SK-N-MC (cell line): ENCODE results near the gene HOXC6.

Experiments
- DNase-seq: peaks from one replicate; pipeline ENCODE4 v3.0.0-alpha.2; 2011; ENCODE audit warnings: low read depth, low spot score
- H3K27ac ChIP-seq: fragments of 200-600 bp; sonication (generic); 2 replicates; pipeline ENCODE4 v1.5.1; 2016; ENCODE audit warnings: mixed run types
- H3K36me3 ChIP-seq: fragments of 200-600 bp; sonication (generic); 2 replicates; pipeline ENCODE4 v1.6.1; 2017; ENCODE audit warnings: antibody characterized with exemption, low read length, mixed read lengths; ENCODE audit not compliant: insufficient read depth
- H3K4me3 ChIP-seq: fragments of 200-600 bp; sonication (generic); 2 replicates; pipeline ENCODE4 v1.5.1; 2016
- H3K9ac ChIP-seq: fragments of 200-600 bp; sonication (generic); 2 replicates; pipeline ENCODE4 v1.8.0; 2017; ENCODE audit warnings: mixed run types, mixed read lengths; ENCODE audit not compliant: insufficient read length
- H3K9me3 ChIP-seq: fragments of 200-600 bp; sonication (generic); 2 replicates; pipeline ENCODE4 v1.6.1; 2017; ENCODE audit warnings: low read depth, mild to moderate bottlenecking, antibody characterized with exemption, low read length, moderate library complexity, mixed read lengths
- EZH2 ChIP-seq: fragments of 200-600 bp; sonication (generic); IDR thresholded peaks from one replicate; pipeline ENCODE4 v1.6.1; 2017; ENCODE audit warnings: antibody characterized with exemption
- FOXP2 ChIP-seq: optimal IDR thresholded peaks from 2 replicates; pipeline ENCODE3; 2011; ENCODE audit warnings: mild to moderate bottlenecking, moderate library complexity; ENCODE audit not compliant: insufficient read depth; ENCODE audit errors: extremely low read length, control extremely low read depth
- POLR2AphosphoS5 ChIP-seq: IDR thresholded peaks from 2 replicates; pipeline ENCODE4 v1.6.1; 2012; ENCODE audit warnings: mild to moderate bottlenecking, low read depth, low read length, borderline replicate concordance

The HOXC6 gene

DNA sequence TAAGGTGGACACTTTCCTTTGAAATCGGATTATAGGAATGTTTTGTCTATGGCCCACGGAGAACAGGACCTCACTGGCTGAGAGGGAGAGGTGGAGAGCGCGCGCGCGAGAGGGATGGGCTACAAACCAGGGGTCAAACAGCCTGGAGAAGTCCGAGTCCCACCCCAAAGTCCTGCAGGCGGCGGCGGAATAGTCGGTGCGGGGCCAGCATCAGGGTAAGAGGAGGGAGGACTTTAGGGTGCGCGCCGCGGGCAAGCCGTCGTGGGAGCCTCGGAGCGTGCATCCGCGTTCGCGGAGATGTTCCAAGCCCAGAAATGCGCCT lies 22.7 kb upstream of the HOXC6 start:
- TF ChIP-seq POLR2AphosphoS5 (no peak), FOXP2 (no peak), EZH2 (no peak)
- H3K4me3 ChIP-seq: no peak overlapping the region
- H3K27ac ChIP-seq: no peak overlapping the region
- no peak overlapping the region for H3K9ac ChIP-seq
- DNase-seq: no peak
- no peaks in the 10 kb centered on the region for H3K36me3 ChIP-seq
- no peaks in the 10 kb centered on the region for H3K9me3 ChIP-seq

DNA sequence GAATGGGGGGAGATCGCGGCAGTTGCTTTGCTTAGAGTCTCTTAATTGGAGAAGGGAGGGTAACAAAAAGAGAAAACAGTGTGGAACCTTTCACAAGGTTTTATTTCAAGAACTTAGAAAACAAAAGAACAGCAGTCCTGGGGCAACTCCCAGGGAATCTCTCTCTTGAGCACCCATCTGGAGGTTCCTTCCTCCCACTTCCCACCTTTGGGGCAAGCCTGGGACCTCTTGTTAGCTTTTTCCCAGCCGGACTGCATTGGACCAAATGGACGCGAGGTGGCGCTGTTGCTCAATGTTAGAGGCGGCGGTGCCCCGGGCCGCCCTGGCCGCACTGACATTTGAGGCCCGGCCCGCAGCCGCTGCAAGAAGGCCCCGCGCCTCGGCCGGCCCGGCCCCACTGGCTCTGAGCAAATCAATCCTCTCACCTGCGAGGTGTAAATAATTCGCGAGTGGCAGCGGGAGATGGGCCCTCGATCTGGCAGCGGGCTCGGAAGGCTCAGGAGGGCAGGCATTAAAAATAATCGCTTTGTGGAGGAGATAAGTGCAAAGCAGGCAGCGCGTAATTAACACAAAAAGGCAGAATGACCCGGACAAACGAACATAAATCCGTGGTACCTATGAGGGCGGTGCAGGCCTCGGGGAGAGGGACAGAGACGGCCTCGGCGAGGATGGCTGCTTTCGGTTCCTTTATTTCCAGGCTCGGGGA lies 22.2 kb upstream of the HOXC6 start:
- Histone ChIP-seq H3K4me3 (no peak overlapping the region; the same call in 1 of the 2 replicates), H3K9ac (no peak overlapping the region), H3K36me3 (no peaks in the 10 kb centered on the region), H3K27ac (no peak overlapping the region), H3K9me3 (no peaks in the 10 kb centered on the region)
- TF ChIP-seq EZH2 (no peak), POLR2AphosphoS5 (no peak), FOXP2 (no peak)
- no peak for DNase-seq

DNA sequence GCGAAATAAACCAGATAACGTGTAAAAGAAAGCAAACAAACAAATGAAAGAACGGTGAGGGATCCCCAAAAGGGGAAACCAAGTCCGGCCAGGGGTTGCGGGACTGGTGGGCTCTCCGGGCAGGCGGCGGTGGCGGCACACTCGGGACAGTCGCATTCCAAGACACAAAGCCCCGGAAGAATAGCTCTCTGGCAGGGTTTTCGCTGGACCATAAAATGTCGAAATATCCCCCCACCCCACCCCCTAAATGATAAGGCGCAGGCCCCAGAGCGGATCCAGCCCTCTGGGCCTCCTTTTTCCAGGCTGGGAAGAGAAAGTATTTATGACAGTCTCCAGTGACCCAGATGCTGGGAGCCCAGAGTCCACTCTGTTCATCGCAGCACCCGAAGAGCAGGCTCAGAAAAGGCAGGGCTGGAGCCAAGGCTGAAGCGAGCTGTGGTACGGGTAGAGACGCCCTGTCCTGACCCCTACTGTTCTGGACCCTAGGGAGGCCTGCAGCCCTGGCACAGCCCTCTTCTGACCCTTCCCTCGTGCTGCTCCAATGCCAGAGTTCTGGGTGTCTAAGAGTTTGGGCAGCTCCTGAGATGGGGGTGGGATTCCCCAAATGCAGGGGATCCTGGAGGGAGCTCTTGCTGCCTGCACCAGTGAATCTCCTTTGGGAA lies 21.6 kb upstream of the HOXC6 start:
- Histone ChIP-seq H3K36me3 (no peaks in the 10 kb centered on the region), H3K9ac (no peak overlapping the region), H3K27ac (no peak overlapping the region), H3K9me3 (no peaks in the 10 kb centered on the region), H3K4me3 (no peak overlapping the region)
- no peak for DNase-seq
- TF ChIP-seq POLR2AphosphoS5 (no peak), FOXP2 (no peak), EZH2 (no peak)

DNA sequence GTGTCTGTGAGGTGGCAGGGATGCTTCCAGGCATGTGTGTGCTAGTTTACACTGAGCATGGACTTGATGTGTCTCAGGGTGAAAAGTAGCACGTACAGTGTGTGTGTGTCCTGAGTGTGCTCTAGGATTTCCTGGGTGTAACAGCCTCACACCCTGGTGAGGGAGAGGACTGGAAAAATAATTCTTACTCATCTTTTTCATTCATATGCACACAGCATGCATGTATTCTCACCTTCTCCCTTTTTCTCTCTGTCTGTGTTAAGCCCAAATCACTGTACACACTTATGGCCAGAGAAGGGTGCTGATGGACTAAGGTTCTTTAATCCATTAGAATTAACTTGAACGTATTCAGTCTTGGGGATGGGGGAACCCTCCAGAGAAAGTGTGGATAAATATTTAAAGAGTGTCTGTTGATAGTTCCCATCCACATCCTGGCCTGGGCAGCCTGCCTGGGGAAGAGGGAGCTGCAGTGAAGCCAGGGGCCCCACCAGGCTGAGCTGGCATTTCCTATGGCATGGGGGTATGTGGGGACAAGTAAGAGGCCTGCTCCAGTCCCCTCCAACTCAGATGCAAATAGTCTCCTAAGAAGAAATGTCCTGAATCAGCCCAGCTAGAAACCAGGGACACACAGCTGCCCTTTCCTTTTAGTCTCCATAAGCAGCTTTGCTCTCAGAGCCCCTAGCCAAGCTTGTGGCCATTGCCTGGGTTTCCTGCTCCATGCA lies 20.5 kb upstream of the HOXC6 start:
- Histone ChIP-seq H3K27ac (no peak overlapping the region), H3K9ac (no peak overlapping the region), H3K36me3 (no peaks in the 10 kb centered on the region), H3K4me3 (no peak overlapping the region), H3K9me3 (no peaks in the 10 kb centered on the region)
- no peak for TF ChIP-seq FOXP2
- no peak for TF ChIP-seq EZH2
- no peak for TF ChIP-seq POLR2AphosphoS5
- DNase-seq: no peak

DNA sequence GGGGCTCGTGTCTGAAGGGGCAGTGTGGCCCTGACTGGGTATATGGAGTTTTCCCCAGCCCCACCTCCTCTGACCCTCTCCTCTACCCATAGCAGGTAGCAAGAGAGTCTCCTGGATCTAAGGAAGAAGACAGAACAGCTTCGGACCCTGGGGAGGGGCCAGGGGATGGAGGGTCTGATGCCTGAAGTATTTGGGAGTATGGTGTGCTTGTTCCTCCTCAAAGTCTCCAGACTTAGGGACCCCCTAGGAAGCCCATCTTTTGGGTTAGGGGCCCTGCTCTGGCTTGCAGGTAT lies 20.0 kb upstream of the HOXC6 start:
- no peaks in the 10 kb centered on the region for H3K9me3 ChIP-seq
- no peak overlapping the region for H3K9ac ChIP-seq

DNA sequence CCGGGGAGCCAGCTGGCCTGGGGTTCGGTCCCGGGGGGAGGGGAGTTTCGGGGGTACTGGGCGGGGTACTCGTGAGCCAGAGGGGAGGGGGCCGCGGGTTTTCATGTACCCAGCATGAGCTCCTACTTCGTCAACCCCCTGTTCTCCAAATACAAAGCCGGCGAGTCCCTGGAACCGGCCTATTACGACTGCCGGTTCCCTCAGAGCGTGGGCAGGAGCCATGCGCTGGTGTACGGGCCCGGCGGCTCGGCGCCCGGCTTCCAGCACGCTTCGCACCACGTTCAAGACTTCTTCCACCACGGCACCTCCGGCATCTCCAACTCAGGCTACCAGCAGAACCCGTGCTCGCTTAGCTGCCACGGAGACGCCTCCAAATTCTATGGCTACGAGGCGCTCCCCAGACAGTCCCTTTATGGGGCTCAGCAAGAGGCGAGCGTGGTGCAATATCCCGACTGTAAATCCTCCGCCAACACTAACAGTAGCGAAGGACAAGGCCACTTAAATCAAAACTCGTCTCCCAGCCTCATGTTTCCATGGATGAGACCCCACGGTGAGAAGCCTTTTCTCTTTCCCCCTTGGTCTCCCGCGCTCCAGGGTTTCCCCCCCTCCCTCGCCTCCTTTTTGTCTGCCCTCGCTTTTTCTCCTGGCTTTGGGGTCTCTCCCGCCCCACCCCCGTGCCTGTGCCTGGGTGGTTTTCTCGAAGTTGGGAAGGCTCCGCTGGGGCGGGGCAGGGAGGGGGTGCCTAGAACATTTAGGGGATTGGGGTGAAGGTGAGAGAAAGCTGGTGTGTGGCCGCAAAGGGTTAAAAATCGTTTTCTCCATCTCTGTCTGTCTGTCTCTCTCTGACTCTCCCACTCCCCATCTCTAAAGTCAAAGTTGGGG lies 18.8 kb upstream of the HOXC6 start:
- H3K9me3 ChIP-seq: no peaks in the 10 kb centered on the region
- H3K4me3 ChIP-seq: peak overlapping the region; percentile 88
- DNase-seq: no peak
- no peak for TF ChIP-seq POLR2AphosphoS5
- TF ChIP-seq EZH2: no peak
- TF ChIP-seq FOXP2: no peak
- no peaks in the 10 kb centered on the region for H3K36me3 ChIP-seq
- no peak overlapping the region; the same call in 1 of the 2 replicates for H3K27ac ChIP-seq
- H3K9ac ChIP-seq: peak overlapping the region; percentile 82

More for the DNA sequence above, 20.0 kb upstream of the HOXC6 start:
- TF ChIP-seq FOXP2 (no peak), EZH2 (no peak), POLR2AphosphoS5 (no peak)
- no peak for DNase-seq
- H3K4me3 ChIP-seq: no peak overlapping the region; the same call in 1 of the 2 replicates
- H3K36me3 ChIP-seq: no peaks in the 10 kb centered on the region
- H3K27ac ChIP-seq: no peak overlapping the region

DNA sequence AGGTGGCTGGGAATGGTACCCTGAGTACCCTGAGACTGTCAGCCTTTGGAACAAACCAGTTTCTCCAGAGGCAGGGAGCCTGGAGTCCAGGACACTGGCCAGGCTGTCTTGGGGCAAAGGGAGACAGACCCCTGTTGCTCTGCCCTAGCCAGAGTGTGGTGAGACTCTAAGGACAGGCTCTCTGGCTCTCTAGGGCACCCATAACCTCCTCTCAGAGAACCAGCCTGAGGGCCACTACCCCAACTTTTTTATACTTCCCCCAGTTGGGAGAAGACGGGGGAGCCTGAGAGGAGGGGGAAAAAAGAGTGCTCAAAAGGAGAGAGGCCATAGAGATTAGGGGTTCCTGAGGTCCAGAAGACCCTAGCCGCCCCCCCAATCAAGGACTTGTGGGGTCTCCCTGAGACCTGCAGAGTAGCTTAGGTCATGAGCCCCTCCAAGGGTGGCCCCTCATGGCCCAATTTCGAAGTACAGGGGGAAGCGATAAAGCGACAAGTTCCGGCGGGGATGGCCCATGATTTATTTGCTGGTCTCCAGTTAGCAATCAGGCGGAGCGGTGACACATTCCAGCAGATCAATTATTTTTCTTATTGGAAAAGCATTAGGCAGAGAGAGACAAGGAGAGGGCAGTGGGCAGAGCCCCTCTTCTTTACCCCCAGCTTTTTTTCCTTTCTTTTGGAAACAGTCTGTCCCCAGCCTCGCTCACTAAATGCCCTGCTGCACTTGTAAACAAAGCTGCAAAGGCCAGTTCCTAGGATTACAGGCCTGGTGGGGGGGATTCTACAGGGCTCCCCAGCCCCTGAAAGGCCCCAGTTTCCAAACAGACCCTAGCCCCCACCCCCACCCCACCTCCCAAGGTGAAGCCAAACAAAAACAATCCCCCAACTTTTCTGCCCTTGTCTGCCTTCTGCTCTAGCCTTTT lies 17.9 kb upstream of the HOXC6 start:
- peak overlapping the region; percentile 82 for H3K9ac ChIP-seq
- no peak for TF ChIP-seq FOXP2
- no peak for TF ChIP-seq POLR2AphosphoS5
- no peak for TF ChIP-seq EZH2
- H3K9me3 ChIP-seq: no peaks in the 10 kb centered on the region
- H3K27ac ChIP-seq: peak overlapping the region; percentile 46; the same call in 1 of the 2 replicates
- peak overlapping the region; percentile 88 for H3K4me3 ChIP-seq
- no peak for DNase-seq
- no peaks in the 10 kb centered on the region for H3K36me3 ChIP-seq
